Cardiac muscle cell (in vitro differentiated cells and primary cell): ENCODE measurements around the gene PHLDA2. TPM values are rescaled to one million over a fixed set of nuclear protein-coding genes. Genes with fewer than 3 reads are reported as not detected.
A peak's percentile ranks its signal among the peaks of the same experiment; 100 is the strongest.

Experiments
- DNase-seq, 2 donors: peaks; one replicate each; pipeline versions ENCODE4 v3.0.0 to v3.0.0-alpha.2; 2010 to 2017; ENCODE audit warnings: low read depth in 1 of 2, low spot score in 1 of 2
- H3K27ac ChIP-seq: fragments of 200-600 bp; sonication (generic); 2 replicates; pipeline ENCODE4 v1.5.1; 2016
- H3K27me3 ChIP-seq: fragments of 200-600 bp; sonication (generic); 2 replicates; pipeline ENCODE4 v1.6.0; 2016; ENCODE audit warnings: control low read depth
- H3K36me3 ChIP-seq: fragments of 200-600 bp; sonication (generic); 2 replicates; pipeline ENCODE4 v1.5.1; 2016; ENCODE audit warnings: control low read depth
- H3K4me1 ChIP-seq: fragments of 200-600 bp; sonication (generic); 2 replicates; pipeline ENCODE4 v1.8.1; 2017; ENCODE audit warnings: low read depth, mild to moderate bottlenecking, mixed run types
- H3K4me3 ChIP-seq: fragments of 200-600 bp; sonication (generic); 2 replicates; pipeline ENCODE4 v1.5.1; 2016; ENCODE audit warnings: mild to moderate bottlenecking
- H3K9me3 ChIP-seq: fragments of 200-600 bp; sonication (generic); 2 replicates; pipeline ENCODE4 v1.5.1; 2017; ENCODE audit warnings: low read depth, mild to moderate bottlenecking, control low read depth
- CTCF ChIP-seq: IDR thresholded peaks from 2 replicates; pipeline ENCODE4 v1.5.1; 2012; ENCODE audit warnings: low read depth, mild to moderate bottlenecking, low read length
- polyA plus RNA-seq: library from polyadenylated mRNA; unstranded; fragments of >200 nt; fragmentation: Nextera tagmentation; extraction: Ambion mirVana; gene quantifications from 2 replicates; pipeline ENCODE4 v1.2.1, GENCODE V29; 2016
- total RNA-seq: library from RNA; depleted of rRNA; stranded (reverse); fragments of >200 nt; gene quantifications from 2 replicates; pipeline ENCODE4 v1.2.3, GENCODE V29; 2016

The PHLDA2 gene
- total and polyA plus RNA-seq, 2 experiments from 2014 or later: 0.73 to 1.1 TPM

GRCh38 chr11:2888266-2888968 is 40.8 kb downstream of the PHLDA2 start:
- Histone ChIP-seq H3K27me3 (no peaks in the 10 kb centered on the region), H3K4me1 (peaks cover 10% of the 10 kb centered on the region)

GRCh38 chr11:2887515-2888195 is 41.6 kb downstream of the PHLDA2 start:
- H3K27ac ChIP-seq: no peak overlapping the region
- no peaks in the 10 kb centered on the region for H3K9me3 ChIP-seq
- H3K27me3 ChIP-seq: no peaks in the 10 kb centered on the region
- TF ChIP-seq CTCF: no peak
- H3K36me3 ChIP-seq: no peaks in the 10 kb centered on the region
- DNase-seq: no peak
- H3K4me3 ChIP-seq: no peak overlapping the region
- H3K4me1 ChIP-seq: peaks cover 15% of the 10 kb centered on the region

More at GRCh38 chr11:2888266-2888968, 40.8 kb downstream of the PHLDA2 start:
- DNase-seq: peak; percentile 94 to 95
- Histone ChIP-seq H3K27ac (no peak overlapping the region), H3K36me3 (no peaks in the 10 kb centered on the region), H3K9me3 (no peaks in the 10 kb centered on the region), H3K4me3 (no peak overlapping the region)
- peak; percentile 97 for TF ChIP-seq CTCF

- no peak for TF ChIP-seq CTCF
- H3K4me3 ChIP-seq: no peak overlapping the region
- peaks cover 14% of the 10 kb centered on the region for H3K4me1 ChIP-seq
- no peaks in the 10 kb centered on the region for H3K9me3 ChIP-seq
- H3K27ac ChIP-seq: no peak overlapping the region
- DNase-seq: no peak
- no peaks in the 10 kb centered on the region for H3K27me3 ChIP-seq
- H3K36me3 ChIP-seq: no peaks in the 10 kb centered on the region
Observed at GRCh38 chr11:2886936-2887335, 42.3 kb downstream of the PHLDA2 start.

- H3K9me3 ChIP-seq: no peaks in the 10 kb centered on the region
- no peaks in the 10 kb centered on the region for H3K27me3 ChIP-seq
- DNase-seq: peak; percentile 57 to 85
- no peaks in the 10 kb centered on the region for H3K36me3 ChIP-seq
- peak; percentile 24 for TF ChIP-seq CTCF
- peak overlapping the region; percentile 13 for H3K4me3 ChIP-seq
- peaks cover 12% of the 10 kb centered on the region for H3K4me1 ChIP-seq
- H3K27ac ChIP-seq: peak overlapping the region; percentile 19
Observed at GRCh38 chr11:2886191-2886894, 42.9 kb downstream of the PHLDA2 start.

- Histone ChIP-seq H3K36me3 (no peaks in the 10 kb centered on the region), H3K4me1 (peaks cover 12% of the 10 kb centered on the region), H3K27me3 (no peaks in the 10 kb centered on the region), H3K27ac (peak within 1 kb of the TSS; percentile 87), H3K9me3 (no peaks in the 10 kb centered on the region), H3K4me3 (peak within 1 kb of the TSS; percentile 99)
- DNase-seq: peak; percentile 91 to 93
- TF ChIP-seq CTCF: no peak
Observed at GRCh38 chr11:2885678-2886081, 43.5 kb downstream of the PHLDA2 start, which contains the start of gene CDKN1C. TSS of gene CDKN1C (minus strand) at chr11:2885775. CDS start at chr11:2885456, 319 bp downstream.
